SK-N-SH (cell line): Measurements from ENCODE around the gene GATB. TPM values are rescaled to one million over a fixed set of nuclear protein-coding genes. Genes with fewer than 3 reads are reported as not detected.

ENCODE experiments used
- CTCF ChIA-PET: fragments of 300-600, 350-600 bp; formaldehyde crosslinking; extraction: SDS; loops from one replicate; lab custom pipeline; 2021; lab: Yijun Ruan, JAX
- POLR2A ChIA-PET: fragments of 350-600 bp; sonication (Branson Sonifier 250); formaldehyde crosslinking; extraction: SDS; loops from one replicate; lab custom pipeline; 2020; ENCODE audit warnings: antibody characterized with exemption, inconsistent platforms; lab: Yijun Ruan, JAX
- DNase-seq: peaks from one replicate; pipeline ENCODE4 v3.0.0; 2012
- H2AFZ ChIP-seq: fragments of 200-600 bp; sonication (generic); 2 replicates; pipeline ENCODE4 v1.8.1; 2016; ENCODE audit warnings: antibody characterized with exemption, mild to moderate bottlenecking, low read depth
- H3F3A ChIP-seq: fragments of 200-600 bp; sonication (generic); replicated peaks from 2 replicates; pipeline ENCODE3; 2016; ENCODE audit warnings: antibody characterized with exemption, mild to moderate bottlenecking; ENCODE audit not compliant: insufficient read depth
- H3K27ac ChIP-seq, 2 experiments: fragments of 200-500 bp in 1 of 2; fragments of 200-600 bp in 1 of 2; sonication (Bioruptor generic) in 1 of 2; sonication (generic), shearing (Covaris generic) in 1 of 2; 2 replicates each; pipeline versions ENCODE4 v1.5.1 to v1.6.1; 2014 to 2016; ENCODE audit warnings: low read depth in 2 of 2, inconsistent platforms in 1 of 2, low read length in 1 of 2, mild to moderate bottlenecking in 1 of 2, mixed read lengths in 1 of 2
- H3K27me3 ChIP-seq: fragments of 200-600 bp; sonication (generic), shearing (Covaris generic); 2 replicates; pipeline ENCODE4 v1.6.1; 2016; ENCODE audit warnings: mixed run types; ENCODE audit not compliant: insufficient read depth
- H3K36me3 ChIP-seq, 2 experiments: fragments of 200-500 bp in 1 of 2; fragments of 200-600 bp in 1 of 2; sonication (Bioruptor generic) in 1 of 2; sonication (generic) in 1 of 2; replicated peaks in 1 of 2; 2 replicates each; pipeline versions ENCODE3 to v1.5.1; 2014 to 2016; ENCODE audit warnings: low read length in 1 of 2, mild to moderate bottlenecking in 1 of 2; ENCODE audit not compliant: insufficient read depth in 2 of 2, control insufficient read depth in 1 of 2
- H3K4me1 ChIP-seq, 2 experiments: fragments of 200-500 bp in 1 of 2; fragments of 200-600 bp in 1 of 2; sonication (Bioruptor generic) in 1 of 2; sonication (generic), shearing (Covaris generic) in 1 of 2; 2 replicates each; pipeline versions ENCODE4 v1.5.1 to v1.6.1; 2014 to 2016; ENCODE audit warnings: low read depth in 1 of 2, low read length in 1 of 2, mixed run types in 1 of 2; ENCODE audit not compliant: insufficient read depth in 2 of 2, control insufficient read depth in 1 of 2
- H3K4me2 ChIP-seq: fragments of 200-600 bp; sonication (generic), shearing (Covaris generic); 2 replicates; pipeline ENCODE4 v1.6.1; 2017; ENCODE audit warnings: mixed run types
- H3K4me3 ChIP-seq, 2 experiments: fragments of 200-500 bp in 1 of 2; fragments of 200-600 bp in 1 of 2; sonication (Bioruptor generic) in 1 of 2; sonication (generic), shearing (Covaris generic) in 1 of 2; 2 replicates each; pipeline versions ENCODE4 v1.5.1 to v1.8.1; 2014 to 2016; ENCODE audit warnings: low read depth in 2 of 2, inconsistent platforms in 1 of 2, low read length in 1 of 2, mild to moderate bottlenecking in 1 of 2, mixed read lengths in 1 of 2, moderate library complexity in 1 of 2
- H3K79me2 ChIP-seq: fragments of 200-600 bp; sonication (generic); 2 replicates; pipeline ENCODE4 v1.8.1; 2017; ENCODE audit warnings: mild to moderate bottlenecking; ENCODE audit not compliant: insufficient read depth
- H3K9ac ChIP-seq: fragments of 200-600 bp; sonication (generic); 2 replicates; pipeline ENCODE4 v1.6.1; 2017; ENCODE audit warnings: mixed run types
- H3K9me2 ChIP-seq: fragments of 200-600 bp; sonication (generic); 2 replicates; pipeline ENCODE4 v1.6.1; 2017; ENCODE audit warnings: mixed run types
- H3K9me3 ChIP-seq: fragments of 200-600 bp; sonication (generic); 2 replicates; pipeline ENCODE4 v1.6.1; 2017; ENCODE audit warnings: mixed run types, mild to moderate bottlenecking, moderate library complexity
- H4K20me1 ChIP-seq: fragments of 200-600 bp; sonication (generic); 2 replicates; pipeline ENCODE4 v1.6.1; 2017; ENCODE audit warnings: mild to moderate bottlenecking, mixed run types; ENCODE audit not compliant: insufficient read depth
- CHD2 ChIP-seq: fragments of 150-350 bp; IDR thresholded peaks from 2 replicates; pipeline ENCODE4 v1.6.1; 2018; ENCODE audit warnings: low read length; ENCODE audit not compliant: partially characterized antibody
- EZH2phosphoT487 ChIP-seq: fragments of 200-600 bp; sonication (generic); IDR thresholded peaks from 2 replicates; pipeline ENCODE4 v1.6.1; 2017; ENCODE audit warnings: low read depth, mixed run types, mild to moderate bottlenecking, antibody characterized with exemption, moderate library complexity, borderline replicate concordance
- FOXJ3 ChIP-seq: sonication (generic); formaldehyde crosslinking; IDR thresholded peaks from 2 replicates; pipeline ENCODE4 v1.5.1; 2020; ENCODE audit warnings: mild to moderate bottlenecking, missing genetic modification reagents
- FOXM1 ChIP-seq: IDR thresholded peaks from 2 replicates; pipeline ENCODE4 v1.4.0; 2012; ENCODE audit warnings: low read depth, mild to moderate bottlenecking
- GABPA ChIP-seq: IDR thresholded peaks from 2 replicates; pipeline ENCODE4 v1.4.0; 2012; ENCODE audit warnings: low read depth, mild to moderate bottlenecking
- GATA2 ChIP-seq: sonication (generic); formaldehyde crosslinking; IDR thresholded peaks from 2 replicates; pipeline ENCODE4 v1.5.0; 2020; ENCODE audit warnings: mild to moderate bottlenecking, missing genetic modification reagents
- IRF3 ChIP-seq: fragments of 150-350 bp; IDR thresholded peaks from 2 replicates; pipeline ENCODE4 v1.6.1; 2016; ENCODE audit warnings: mild to moderate bottlenecking, low read depth, low read length
- JUND ChIP-seq: IDR thresholded peaks from 2 replicates; pipeline ENCODE4 v1.4.0; 2012
- MEF2A ChIP-seq: IDR thresholded peaks from 2 replicates; pipeline ENCODE4 v1.4.0; 2012; ENCODE audit warnings: low read depth, borderline replicate concordance
- MXI1 ChIP-seq: IDR thresholded peaks from 2 replicates; pipeline ENCODE4 v1.6.1; 2012; ENCODE audit warnings: mild to moderate bottlenecking, low read depth, low read length, improper control_type of control experiment
- NFIC ChIP-seq: IDR thresholded peaks from 2 replicates; pipeline ENCODE4 v1.4.0; 2012; ENCODE audit warnings: borderline replicate concordance
- NRF1 ChIP-seq: IDR thresholded peaks from 2 replicates; pipeline ENCODE4 v1.6.1; 2012; ENCODE audit warnings: low read depth, mild to moderate bottlenecking, low read length
- PBX3 ChIP-seq: IDR thresholded peaks from 2 replicates; pipeline ENCODE4; 2012
- RFX5 ChIP-seq: IDR thresholded peaks from 2 replicates; pipeline ENCODE4 v1.6.1; 2012; ENCODE audit warnings: mild to moderate bottlenecking, improper control_type of control experiment, low read length
- RXRA ChIP-seq: IDR thresholded peaks from 2 replicates; pipeline ENCODE4 v1.4.0; 2012; ENCODE audit warnings: low read depth, mild to moderate bottlenecking, borderline replicate concordance
- SMC3 ChIP-seq: IDR thresholded peaks from 2 replicates; pipeline ENCODE4 v1.6.1; 2012; ENCODE audit warnings: low read depth, low read length, improper control_type of control experiment
- TAF1 ChIP-seq: IDR thresholded peaks from 2 replicates; pipeline ENCODE4 v1.6.1; 2012; ENCODE audit warnings: low read depth, mild to moderate bottlenecking, low read length, moderate library complexity, borderline replicate concordance
- TCF12 ChIP-seq: IDR thresholded peaks from 2 replicates; pipeline ENCODE4 v1.4.0; 2012
- TEAD4 ChIP-seq: IDR thresholded peaks from 2 replicates; pipeline ENCODE4 v1.4.0; 2012; ENCODE audit warnings: mild to moderate bottlenecking, borderline replicate concordance; ENCODE audit not compliant: insufficient read depth
- YY1 ChIP-seq: IDR thresholded peaks from 2 replicates; pipeline ENCODE4 v1.4.0; 2012; ENCODE audit warnings: low read depth, mild to moderate bottlenecking
- WGBS: methylation state at CpG from one replicate; pipeline ENCODE4 v1.1.6; 2017; ENCODE audit warnings: low lambda C conversion rate; 5-methylcytosine and 5-hydroxymethylcytosine counted together
- polyA plus RNA-seq, 3 experiments: library from polyadenylated mRNA; depleted of rRNA; stranded (reverse); fragments of >200 nt; gene quantifications; 2 replicates each; pipeline ENCODE4 v1.2.3, GENCODE V29; 2012

The GATB gene
- polyA plus RNA-seq, 1 of the 3 experiments (the other 2 are of a cell fraction), result 28.1 TPM

DNA sequence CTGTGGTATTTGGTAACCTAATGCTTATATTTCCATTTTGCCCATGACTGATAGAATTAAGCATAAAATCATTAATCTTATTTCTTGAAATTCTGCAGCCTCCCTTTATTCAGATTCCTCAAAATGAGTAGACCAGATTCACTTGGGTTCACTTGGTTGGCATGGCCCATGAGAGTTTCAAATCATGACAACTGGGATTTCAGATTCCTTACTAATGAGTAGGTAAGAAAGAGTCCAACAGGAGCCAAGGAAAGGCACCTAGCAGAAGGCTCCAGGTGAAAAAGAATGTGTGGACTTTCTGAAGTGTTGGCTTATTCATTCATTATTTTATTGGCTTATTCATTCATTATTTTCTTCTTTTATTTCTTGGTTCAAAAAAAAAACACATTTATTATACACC lies 27.2 kb upstream of the GATB start:
- peaks cover 0 to 5% of the 10 kb centered on the region in 2 experiments; a peak in 1 of 4 replicates for H3K4me1 ChIP-seq
- peaks cover 6% of the 10 kb centered on the region; the same call in 1 of the 2 replicates for H3K27me3 ChIP-seq
- no peak overlapping the region for H3K27ac ChIP-seq
- no peak overlapping the region for H3K4me3 ChIP-seq
- H3K9ac ChIP-seq, result no peak overlapping the region
- no peaks in the 10 kb centered on the region for H4K20me1 ChIP-seq
- no peaks in the 10 kb centered on the region for H3F3A ChIP-seq
- H3K36me3 ChIP-seq, result no peaks in the 10 kb centered on the region
- ChIA-PET POLR2A (no interaction called here), CTCF (no interaction called here)
- H2AFZ ChIP-seq, result no peak overlapping the region
- no peak for DNase-seq
- H3K9me3 ChIP-seq, result no peaks in the 10 kb centered on the region
- no peaks in the 10 kb centered on the region for H3K9me2 ChIP-seq
- H3K4me2 ChIP-seq, result no peak overlapping the region
- TF ChIP-seq JUND (no peak), EZH2phosphoT487 (no peak), MXI1 (no peak), FOXM1 (no peak), FOXJ3 (CRISPR knock-in tag) (no peak), IRF3 (no peak)
- no peaks in the 10 kb centered on the region for H3K79me2 ChIP-seq

DNA sequence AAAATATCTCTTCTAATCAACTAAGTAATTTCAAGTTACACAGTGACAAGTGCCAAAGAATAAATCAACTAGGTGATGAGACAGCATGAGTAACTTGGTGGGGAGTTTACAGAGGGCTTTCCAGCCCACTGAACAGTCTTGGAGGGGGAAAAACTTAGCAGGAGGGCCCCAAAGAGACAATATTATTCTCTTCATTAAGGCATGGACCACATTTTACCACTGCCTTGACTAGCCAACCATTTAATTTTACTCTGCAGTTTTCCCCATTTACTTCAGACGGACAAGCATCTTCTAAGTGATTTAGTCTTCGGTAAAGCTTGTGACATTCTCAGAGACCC lies 25.3 kb upstream of the GATB start:
- Histone ChIP-seq H3K4me1 (peaks cover 0 to under 1% of the 10 kb centered on the region in 2 experiments; a peak in 1 of 4 replicates), H3K4me2 (no peak overlapping the region), H3K36me3 (no peaks in the 10 kb centered on the region), H3F3A (no peaks in the 10 kb centered on the region), H4K20me1 (no peaks in the 10 kb centered on the region), H3K27ac (no peak overlapping the region), H2AFZ (no peak overlapping the region), H3K9ac (no peak overlapping the region), H3K79me2 (no peaks in the 10 kb centered on the region), H3K9me2 (no peaks in the 10 kb centered on the region), H3K4me3 (no peak overlapping the region), H3K27me3 (no peaks in the 10 kb centered on the region; the same call in 1 of the 2 replicates), H3K9me3 (no peaks in the 10 kb centered on the region)
- WGBS, result 92% methylated on average over 2 of the region's 2 CpGs
- POLR2A ChIA-PET, result no interaction called here
- CTCF ChIA-PET, result no interaction called here
- TF ChIP-seq MEF2A (no peak), TCF12 (no peak), TAF1 (no peak), SMC3 (no peak), RFX5 (no peak), YY1 (no peak), NFIC (no peak)
- DNase-seq, result no peak

- CTCF ChIA-PET, result no interaction called here
- TF ChIP-seq TEAD4, result no peak
- no peak for TF ChIP-seq TAF1
- no peak for TF ChIP-seq NRF1
- no peak for TF ChIP-seq CHD2
- TF ChIP-seq GABPA, result no peak
- TF ChIP-seq RXRA, result no peak
- TF ChIP-seq PBX3, result no peak
- TF ChIP-seq JUND, result no peak
- no peak for TF ChIP-seq GATA2 (CRISPR knock-in tag)
- TF ChIP-seq NFIC, result no peak
- TF ChIP-seq TCF12, result no peak
- no peak for TF ChIP-seq YY1
These were observed 24.8 kb upstream of the GATB start for GRCh38 chr4:151785484-151786157.

More at GRCh38 chr4:151785484-151786157, 24.8 kb upstream of the GATB start:
- POLR2A ChIA-PET, result no interaction called here
- Histone ChIP-seq H3F3A (no peaks in the 10 kb centered on the region), H4K20me1 (no peaks in the 10 kb centered on the region), H3K9me2 (no peaks in the 10 kb centered on the region), H3K27me3 (no peaks in the 10 kb centered on the region; the same call in 1 of the 2 replicates), H3K79me2 (no peaks in the 10 kb centered on the region), H3K9me3 (no peaks in the 10 kb centered on the region), H3K36me3 (no peaks in the 10 kb centered on the region), H3K4me1 (peaks cover 0 to 3% of the 10 kb centered on the region in 2 experiments; a peak in 1 of 4 replicates), H3K9ac (no peak overlapping the region), H2AFZ (no peak overlapping the region), H3K4me3 (no peak overlapping the region), H3K27ac (no peak overlapping the region), H3K4me2 (no peak overlapping the region)
- no peak for DNase-seq
- WGBS, result 52% methylated on average over 4 of the region's 5 CpGs
